Prostate gland (tissue), 2 donors: ENCODE data around the gene PRDM1.

Experiments
- POLR2A ChIP-seq: fragments of 450-650 bp; IDR thresholded peaks from one replicate; pipeline ENCODE4 v1.6.1; 2016; ENCODE audit warnings: antibody characterized with exemption, mild to moderate bottlenecking
- TF ChIP-seq, protein P1 (sequence below), 4 experiments: fragments of 200-600 bp in 2 of 4; fragments of 450-650 bp in 2 of 4; sonication (generic) in 2 of 4; IDR thresholded peaks; 1 replicate in 3 of 4; 2 replicates in 1 of 4; pipeline ENCODE4 v1.5.1; 2016 to 2019; ENCODE audit warnings: antibody characterized with exemption in 4 of 4, mild to moderate bottlenecking in 2 of 4, moderate library complexity in 2 of 4

DNA sequence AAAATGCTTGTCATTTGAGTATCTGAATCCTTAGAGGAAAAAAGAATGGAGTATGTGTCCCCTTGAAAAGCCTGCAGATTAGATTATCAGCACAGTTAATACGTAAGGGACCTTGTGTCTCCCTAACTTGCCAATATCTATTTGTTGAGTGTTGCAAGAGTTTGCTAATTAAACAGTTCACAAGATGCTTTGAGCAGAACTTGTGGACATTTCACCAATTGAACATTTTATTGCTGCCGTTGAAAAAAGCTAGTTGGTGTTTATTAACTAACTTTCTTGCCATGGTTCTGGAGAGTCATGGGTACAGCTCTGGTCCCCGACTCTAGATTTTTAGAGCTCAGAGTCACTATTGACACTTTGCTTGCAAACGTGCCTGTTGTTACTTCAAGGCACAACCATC is 30.6 kb upstream of the PRDM1 start:
- TF ChIP-seq, protein P1, sequence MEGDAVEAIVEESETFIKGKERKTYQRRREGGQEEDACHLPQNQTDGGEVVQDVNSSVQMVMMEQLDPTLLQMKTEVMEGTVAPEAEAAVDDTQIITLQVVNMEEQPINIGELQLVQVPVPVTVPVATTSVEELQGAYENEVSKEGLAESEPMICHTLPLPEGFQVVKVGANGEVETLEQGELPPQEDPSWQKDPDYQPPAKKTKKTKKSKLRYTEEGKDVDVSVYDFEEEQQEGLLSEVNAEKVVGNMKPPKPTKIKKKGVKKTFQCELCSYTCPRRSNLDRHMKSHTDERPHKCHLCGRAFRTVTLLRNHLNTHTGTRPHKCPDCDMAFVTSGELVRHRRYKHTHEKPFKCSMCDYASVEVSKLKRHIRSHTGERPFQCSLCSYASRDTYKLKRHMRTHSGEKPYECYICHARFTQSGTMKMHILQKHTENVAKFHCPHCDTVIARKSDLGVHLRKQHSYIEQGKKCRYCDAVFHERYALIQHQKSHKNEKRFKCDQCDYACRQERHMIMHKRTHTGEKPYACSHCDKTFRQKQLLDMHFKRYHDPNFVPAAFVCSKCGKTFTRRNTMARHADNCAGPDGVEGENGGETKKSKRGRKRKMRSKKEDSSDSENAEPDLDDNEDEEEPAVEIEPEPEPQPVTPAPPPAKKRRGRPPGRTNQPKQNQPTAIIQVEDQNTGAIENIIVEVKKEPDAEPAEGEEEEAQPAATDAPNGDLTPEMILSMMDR (IDR thresholded peaks at IDR 0.05), result no peak
- no peak for TF ChIP-seq POLR2A
